Activated T-cell treated with anti-CD3 and anti-CD28 coated beads for 4 hours (primary cell): ENCODE data around the gene NOL4L.

ENCODE experiments used
- DNase-seq: peaks from one replicate; pipeline ENCODE4 v3.0.0-alpha.2; 2020

The NOL4L gene

DNA sequence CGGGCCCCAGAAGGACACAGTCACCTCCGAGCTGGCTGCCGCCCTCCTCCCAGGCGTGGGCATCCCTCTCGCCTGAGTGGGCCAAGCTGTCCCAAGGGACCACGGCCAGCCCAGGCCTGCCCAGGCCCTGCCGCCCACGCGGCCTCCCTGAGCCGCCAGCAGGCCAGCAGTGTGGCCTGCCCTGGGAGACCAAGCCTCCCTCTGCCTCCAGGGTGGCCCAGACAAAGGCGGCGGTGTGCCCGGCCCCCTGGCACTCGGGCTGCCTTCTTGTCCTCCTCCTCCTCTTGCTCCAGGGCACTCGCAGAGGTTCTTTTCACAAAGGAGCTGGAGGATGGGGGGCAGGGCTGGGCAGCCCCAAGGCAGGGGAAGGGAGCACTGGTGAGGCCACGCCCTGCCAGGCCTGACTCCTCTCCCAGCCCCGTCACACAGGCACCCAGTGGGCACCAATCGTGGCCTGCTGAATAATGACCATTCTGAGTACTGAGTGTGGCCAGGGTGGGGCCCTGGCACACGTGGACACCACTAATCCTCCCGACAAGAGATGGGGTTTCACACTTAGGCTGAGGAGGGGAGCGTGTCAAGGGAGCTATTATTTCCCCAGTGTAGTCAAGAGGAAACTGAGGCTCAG is 25.3 kb downstream of the NOL4L start:
- DNase-seq = no peak

DNA sequence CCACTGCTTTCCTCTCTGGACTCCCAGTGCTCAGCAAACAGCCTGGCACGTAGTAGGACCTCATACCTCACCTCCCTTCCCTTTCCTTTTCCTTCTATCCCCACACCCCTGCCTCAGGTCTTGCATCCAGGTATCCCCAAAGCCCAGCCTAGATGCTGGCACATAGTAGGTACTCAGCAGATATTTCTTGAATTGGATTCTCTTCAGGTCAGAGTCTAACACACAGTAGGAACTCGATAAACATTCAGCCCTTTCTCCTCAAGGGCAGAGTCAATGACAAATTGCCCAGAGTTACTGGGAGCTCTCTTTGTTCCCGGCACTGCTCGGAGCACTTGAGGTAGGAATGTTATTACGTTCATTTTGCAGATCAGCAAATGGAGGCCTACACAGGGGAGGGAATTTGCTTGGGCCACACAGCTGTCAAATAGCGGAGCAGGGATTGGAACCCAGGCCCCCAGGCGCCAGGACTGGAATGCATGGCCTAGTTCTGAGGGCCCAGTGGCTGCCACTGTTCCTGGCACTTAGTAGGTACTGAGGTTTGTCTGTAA is 25.9 kb downstream of the NOL4L start:
- no peak for DNase-seq

DNA sequence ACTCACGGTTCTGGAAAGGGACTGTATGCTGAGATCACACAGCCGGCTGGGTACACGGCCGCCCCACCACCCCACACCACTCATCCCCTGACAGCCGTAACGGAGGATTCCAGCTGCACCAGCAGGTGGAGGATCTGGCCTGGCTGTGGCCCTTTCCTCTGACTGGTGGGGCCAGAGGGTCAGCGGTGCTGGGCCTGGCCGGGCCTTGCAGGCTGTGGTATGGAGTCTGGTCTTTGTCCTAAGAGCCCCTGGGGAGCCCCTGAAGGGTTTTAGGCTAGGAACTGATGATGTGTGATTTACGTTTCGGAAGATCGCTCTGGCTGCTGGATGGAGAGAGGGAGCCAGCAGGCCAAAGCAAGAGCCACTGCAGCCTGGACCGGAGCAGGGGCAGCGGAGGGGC is 26.6 kb downstream of the NOL4L start:
- no peak for DNase-seq

DNA sequence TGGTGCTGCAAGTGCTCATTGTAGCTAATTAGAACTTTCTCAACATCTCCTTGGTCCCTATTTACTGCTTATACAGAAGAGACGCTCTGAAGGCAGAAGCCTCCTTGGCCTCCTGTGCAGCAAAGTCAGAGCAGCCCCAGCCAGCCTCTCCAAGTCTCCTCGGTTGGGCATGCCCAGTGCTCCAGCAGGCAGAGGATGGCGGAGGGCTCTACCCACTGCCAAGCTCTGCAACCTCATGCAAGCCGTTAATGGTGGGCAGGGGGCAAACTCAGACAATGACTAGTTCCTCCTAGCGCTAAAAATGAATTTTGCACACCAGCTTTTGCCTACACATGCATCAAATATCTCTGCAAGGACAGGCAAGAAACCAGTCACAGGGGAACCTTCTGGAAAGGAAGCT is 27.8 kb downstream of the NOL4L start:
- no peak for DNase-seq

DNA sequence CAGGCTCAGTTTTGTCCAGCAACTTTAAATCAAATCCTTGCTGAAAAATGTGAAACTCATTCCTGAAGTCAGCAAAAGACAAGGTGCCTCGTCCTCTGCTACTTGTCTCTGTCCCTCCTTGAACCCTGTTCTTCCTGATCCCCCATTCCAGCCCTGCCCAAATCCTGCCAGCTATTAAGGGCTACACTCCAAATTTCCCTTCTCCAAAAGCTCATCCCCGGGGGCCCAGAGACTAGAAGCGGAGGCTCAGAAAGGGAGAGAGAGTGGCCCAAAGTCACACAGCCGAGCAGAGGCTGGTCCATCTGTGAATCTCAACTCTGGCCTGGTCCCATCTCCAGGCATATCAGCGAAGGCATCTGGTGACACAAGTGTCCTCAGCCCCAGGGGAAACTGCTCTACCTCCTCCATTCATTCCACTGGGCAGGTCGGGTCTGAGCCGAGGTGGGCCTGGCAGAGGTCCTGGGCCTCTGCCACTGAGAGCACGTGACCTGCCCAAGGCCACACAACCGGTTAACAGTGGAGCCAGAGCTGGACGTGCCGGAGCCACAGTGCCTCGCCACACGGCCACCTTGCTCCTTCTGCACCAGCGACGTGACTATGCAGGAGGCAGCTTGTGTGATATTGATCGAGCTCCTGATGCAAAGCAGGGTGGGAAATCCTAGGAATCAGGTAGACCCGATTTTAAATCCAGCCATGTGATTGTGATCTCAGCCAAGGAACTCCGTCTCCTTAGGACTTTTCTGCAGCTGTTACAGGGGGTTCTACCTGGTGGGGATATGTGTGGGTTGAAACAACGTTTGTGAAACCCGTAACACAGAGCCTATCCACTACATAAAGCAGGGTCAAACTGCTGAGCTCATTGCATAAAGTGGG is 28.6 kb downstream of the NOL4L start:
- DNase-seq = no peak

DNA sequence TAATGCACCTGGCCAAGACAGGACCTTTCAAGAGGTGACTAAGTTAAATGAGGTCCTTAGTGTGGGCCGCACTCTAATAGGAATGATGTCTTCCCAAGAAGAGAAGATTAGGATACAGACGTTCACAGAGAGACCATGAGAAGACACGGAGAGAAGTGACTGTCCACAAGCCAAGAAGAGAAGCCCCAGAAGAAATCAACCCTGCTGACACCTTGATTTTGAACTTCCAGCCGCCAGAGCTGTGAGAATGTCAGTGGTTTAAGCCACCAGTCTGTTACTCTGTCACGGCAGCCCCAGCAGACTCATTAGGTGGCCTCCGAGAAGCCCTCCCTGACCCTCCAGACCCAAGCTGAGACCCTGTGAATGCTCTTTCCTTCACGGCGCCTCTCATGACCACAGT is 29.5 kb downstream of the NOL4L start:
- DNase-seq = no peak

DNA sequence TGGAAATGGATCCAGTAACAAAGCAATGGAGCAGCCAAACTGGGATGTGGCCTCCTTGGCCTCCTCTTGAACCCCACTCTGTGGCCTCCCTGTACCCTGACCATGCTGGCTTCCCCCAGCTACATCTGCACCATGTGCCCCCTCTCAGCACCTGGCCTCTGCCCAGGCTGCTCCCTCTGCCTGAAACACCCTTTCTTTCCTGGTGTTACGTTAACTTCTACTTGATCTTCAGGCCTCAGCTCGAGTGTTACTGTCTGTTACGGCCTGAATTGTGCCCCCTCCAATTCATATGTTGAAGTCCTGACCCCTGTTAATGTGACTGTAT is 30.2 kb downstream of the NOL4L start:
- DNase-seq = no peak

DNA sequence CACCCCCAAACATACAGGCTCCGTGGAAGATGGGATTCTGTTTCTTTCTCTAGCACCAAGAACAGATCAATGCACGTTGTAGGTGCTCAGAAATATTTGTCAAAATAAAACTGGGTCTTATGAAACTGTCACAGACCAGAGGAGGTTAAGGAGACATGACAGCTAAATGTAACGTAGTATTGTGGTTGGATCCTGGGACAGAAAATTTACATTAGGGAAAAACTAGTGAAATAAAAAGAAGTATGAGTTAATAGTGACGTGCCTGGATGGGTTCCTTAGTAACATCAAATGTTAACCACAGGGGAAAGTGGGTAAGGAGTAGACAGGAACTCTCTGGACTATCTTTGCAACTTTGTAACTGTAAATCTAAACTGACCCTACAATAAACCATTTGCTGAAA is 31.5 kb downstream of the NOL4L start:
- DNase-seq = no peak

DNA sequence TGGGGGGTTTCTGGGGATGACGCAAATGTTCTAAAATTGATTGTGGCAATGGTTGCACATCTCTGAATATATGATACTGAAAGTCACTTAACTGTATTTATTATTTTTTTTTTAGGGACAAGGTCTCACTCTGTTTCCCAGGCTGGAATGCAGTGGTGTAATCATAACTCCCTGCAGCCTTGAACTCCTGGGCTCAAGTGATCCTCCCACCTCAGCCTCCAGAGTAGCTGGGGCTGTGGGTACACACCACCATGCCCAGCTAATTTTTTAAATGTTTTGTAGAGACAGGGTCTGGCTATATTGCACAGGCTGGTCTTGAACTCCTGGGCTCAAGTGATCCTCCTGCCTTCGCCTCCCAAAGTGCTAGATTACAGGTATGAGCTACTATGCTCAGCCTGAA is 33.4 kb downstream of the NOL4L start:
- DNase-seq = no peak

DNA sequence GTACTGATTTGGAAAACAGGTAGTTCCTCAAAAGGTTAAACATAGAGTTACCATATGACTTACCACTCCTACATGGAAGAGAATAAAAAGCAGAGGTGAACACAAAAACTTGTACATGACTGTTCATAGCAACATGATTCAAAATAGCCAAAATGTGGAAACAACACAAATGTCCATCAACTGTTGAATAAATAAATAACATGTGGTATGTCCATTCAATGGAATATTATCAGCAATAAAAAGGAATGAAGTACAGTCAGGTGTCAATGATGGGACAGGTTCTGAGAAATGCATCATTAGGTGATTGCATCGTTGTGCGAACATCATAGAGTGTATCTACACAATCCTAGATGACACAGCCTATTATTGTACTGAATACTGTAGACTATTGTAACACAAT is 35.3 kb downstream of the NOL4L start:
- no peak for DNase-seq

DNA sequence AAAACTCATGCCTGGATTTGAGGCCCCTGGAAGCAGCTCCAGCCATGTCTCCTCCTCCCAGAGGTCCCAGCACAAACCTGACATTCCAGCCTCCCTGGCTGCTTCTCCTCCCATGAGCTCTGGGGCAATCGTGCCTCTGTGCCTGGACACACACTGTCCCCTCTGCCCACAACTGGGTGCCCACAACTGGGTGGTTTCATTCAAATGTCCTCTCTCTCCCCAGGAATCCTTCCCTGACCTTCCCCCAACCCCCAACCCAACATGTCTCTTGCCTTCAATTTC is 37.4 kb downstream of the NOL4L start:
- no peak for DNase-seq

DNA sequence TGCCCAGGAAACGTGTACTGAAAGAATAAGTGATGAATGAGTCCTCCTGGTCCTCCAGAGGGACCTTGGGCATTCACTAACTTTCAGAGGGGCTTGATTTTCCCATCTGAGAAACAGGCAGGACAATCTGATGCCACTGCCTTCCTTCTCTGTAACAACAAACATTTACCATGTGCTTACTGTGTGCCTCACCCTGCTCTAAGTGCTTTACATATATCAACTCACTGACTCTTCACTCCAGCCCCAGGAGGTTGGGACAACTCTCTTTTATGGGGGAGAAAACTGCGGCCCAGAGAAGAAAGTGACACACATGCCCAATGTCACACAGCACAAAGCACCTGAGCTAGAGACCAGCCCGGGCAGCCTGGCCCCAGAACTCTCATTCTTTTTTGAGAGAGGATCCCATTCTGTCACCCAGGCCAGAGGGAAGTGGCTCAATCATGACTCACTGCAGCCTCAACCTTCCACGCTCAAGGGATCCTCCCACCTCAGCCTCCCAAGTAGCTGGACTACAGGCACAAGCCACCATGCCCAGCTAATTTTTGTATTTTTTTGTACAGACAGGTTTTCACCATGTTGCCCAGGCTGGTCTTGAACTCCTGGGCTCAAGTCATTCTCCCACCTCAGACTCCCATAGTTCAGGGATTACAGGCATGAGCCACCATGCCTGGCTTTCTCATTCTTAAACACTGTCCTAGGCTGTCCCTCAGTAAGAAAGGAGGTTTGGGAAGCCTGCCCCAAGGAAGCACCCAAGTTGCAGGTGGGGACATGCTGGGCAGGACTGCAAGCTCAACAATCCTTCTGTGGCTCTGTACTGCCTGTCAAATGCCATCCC is 38.0 kb downstream of the NOL4L start:
- no peak for DNase-seq

DNA sequence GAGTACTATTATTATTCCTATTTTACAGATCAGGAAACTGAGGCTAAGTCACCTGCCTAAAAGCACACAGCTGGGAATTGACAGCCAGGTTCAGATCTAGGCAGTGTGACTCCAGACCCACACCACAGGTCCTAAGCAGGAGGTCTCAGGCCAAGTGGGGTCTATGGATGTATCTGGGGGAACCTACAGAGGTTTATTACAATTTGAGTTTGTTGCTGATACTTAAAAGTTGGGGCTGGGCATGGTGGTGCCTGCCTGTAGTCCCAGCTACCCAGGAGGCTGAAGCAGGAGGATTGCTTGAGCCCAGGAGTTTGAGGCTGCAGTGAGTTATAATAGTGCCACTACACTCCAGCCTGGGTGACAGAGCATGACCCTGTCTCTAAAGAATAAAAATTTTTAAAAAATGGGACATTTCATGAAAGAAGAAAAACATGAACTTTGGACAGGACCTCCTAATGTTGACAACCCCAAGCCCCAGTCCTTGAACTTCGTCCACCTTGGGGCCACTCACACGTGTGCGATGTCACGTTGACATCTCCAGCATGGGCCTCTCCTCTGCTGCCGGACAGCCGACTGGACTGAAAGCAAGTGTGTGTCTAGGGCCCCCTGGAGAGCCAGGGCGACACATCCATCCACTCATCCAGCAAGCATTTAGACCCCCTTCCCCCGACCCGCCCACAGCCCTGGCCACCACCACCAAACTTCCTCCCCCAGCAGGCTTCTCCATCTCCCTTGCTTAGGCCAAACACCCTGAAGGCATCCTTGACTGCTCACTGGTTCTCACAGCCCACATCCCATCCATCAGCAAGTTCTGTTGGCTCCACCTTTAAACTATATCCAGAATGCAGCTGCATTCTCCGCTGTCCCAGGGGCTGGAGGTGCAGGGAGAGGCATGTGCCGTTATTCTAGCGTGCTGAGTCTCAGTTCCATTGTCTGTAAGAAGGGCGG is 40.0 kb downstream of the NOL4L start:
- no peak for DNase-seq

DNA sequence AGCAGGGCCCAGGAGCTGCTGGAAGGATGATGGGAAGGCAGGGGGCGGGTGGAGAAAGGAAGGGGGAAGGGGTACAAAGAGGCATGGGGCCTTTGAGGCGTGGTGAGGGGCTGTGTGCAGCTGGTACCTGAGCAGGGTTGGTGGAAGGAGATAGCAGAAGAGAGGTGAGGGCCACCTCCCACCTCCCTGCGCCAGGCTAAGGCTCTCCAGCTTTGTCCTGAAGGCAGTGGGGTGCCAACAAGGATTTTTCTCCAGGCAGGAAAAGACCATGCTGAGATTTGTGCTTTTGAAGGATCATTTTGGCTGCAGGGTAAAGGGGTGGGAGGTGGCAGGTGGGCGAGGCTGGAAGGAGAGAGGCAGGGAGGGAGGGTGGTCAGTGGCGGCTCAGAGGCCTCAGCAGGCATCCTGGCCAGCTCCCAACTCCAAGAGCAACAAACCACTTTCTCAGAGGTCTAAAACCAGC is 40.8 kb downstream of the NOL4L start:
- no peak for DNase-seq

DNA sequence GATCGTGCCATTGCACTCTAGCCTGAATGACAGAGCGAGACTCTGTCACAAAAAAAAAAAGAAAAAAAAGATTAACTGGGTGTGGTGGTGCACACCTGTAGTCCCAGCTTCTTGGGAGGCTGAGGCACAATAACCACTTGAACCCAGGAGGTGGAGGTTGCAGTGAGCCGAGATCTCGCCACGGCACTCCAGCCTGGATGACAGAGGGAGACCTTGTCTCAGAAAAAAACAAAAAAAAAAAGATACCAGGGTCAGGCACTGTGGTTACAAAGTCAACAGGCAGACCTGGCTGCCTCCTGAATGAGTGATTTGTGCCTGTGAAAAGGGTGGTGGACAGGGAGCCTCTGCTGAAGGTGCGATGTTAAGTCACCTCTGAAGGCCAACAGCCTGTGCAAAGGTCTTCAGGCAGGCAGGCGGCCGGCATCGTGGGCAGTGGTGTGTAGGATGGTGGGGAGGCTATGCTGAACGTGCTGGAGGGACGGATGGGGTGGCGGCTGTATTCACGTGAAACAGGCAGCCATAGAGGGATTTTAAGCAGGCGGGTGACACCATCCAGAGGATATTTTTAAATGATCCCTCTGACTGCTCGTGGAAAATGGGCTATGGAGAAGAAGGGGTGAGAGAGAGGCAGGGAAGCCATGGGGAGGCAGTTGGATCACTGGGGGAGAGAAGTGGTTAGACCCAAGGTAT is 41.4 kb downstream of the NOL4L start:
- DNase-seq = no peak

DNA sequence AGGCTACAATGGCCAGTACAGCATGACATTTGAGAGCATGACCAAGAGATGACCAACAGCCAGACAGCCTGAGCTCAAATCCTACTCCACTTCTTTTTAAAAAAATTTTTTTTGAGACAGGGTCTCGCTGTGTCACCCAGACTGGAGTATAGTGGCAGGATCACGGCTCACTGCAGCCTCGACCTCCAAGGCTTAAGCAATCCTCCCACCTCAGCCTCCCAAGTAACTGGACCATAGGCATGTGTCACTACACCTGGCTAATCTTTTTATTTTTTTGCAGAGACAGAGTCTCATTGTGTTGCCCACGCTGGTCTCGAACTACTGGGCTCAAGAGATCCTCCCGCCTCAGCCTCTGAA is 42.9 kb downstream of the NOL4L start:
- no peak for DNase-seq

DNA sequence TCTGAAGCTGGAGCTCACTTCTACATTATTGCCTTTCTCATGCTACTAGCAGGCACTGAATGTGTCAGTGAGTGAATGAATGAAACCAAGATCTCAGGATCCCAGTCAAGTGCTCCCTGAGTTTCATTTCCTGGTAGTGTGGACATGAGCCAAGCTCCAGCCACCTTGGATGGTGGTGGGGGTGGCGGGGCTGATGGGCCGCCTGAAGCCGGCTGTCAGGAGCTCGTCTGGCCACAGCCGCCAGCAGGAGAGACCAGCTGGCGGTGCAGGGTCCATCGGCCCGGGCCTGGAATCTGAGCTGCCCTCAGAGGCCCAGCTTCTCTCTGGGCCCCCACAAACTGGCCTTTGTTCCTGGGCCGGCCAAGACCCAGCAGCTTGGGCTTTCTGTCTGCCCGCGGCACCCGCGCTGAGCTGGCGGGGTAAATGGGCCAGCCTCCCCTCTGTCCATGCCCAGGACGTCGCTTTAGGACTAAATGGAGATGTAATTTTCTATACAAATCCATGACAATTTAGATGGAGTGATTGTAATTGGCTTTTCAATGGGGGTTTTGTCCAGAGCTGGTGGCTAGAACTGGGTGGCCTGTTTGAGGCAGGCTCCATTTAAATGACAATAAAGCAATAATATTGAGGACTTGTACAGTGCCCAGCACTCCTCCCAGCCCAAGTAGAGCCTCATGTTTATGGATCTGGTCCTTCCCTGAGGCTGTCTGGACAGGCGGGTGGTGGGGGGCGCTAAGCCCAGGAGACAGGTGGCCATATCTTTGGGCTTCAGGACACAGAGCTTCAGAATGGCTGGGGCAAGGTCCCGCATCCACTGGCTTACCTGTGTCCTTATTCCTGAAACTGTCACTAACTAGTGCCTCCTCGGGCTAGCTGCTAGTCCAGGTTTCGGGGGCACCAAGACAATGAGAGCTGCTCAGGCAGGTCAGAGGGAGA is 43.5 kb downstream of the NOL4L start:
- no peak for DNase-seq

DNA sequence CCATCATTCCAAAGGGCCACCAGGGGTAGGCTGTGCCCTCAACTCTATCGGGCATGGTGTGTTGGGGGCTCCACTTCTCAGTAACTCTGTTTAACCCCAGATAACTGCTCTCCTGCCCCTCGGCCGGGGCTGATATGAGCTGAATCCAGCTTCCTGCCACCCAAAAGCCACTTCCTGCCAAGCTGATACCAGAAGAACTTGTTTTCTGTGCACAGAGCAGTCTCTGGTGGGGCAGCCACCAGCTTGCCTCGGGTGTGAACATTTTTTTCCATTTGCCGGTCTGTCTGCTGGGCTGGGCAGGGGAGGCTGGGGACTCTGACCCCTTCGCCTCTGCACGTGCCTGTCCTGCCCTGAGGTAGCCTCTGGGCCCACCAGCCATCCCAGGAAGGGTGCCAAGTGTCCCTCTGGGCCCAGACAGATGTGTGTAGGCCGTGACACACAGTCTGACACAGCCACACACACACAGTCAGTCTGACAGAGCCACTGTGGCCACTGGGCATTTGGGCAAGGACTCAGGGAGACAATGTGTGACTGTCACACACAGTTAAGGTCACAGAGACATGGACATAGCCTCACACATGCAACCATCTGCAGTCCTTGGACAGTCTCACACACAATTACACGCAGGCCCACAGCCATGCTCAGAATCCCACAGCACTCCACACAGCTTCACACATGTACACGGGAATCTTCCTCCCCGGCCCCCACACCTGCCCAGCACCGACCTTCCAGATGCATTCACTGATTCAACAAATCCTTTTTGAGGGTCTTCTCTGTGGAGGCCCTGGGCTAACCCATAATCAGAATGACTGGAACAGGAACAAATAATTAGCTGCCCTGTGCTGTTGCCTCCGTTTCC is 45.1 kb downstream of the NOL4L start:
- DNase-seq = peak; percentile 49

DNA sequence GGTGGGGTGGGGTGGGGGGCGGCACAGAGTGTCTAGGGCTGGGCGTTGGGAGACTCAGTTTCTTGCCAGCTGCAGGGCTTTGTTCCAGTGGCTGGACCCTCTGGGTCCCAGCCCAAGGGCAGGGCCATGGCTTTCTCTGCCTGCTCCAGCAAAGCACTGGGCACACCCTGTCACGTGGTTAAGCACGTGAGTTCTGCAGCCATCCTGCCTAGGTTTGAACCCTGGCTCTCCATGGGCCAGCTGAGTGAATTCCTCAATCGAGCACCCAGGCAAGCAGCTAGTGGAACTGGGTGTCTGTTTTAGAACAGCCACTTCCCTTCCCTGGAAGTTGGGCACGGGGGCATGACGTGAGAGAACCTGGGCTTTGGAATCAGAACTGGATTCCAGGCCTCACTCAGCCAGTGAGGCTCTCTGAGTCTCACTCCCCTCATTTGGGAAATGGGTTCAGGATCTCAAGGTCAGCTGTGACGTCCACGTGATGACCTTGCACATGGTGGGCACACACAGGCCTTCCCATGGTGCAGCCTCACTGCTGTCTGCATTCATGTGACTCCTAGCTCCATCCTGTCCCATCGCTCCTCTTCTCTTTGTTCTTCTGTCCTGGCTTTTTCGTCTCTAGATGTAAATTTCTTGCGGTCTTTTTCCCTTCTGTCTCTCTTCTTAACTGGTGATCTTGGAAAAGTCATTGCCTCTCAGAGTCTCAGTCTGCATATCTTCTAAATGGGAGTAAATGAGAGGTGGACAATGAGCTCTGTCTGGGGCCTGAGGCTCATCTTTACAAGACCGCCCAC is 45.9 kb downstream of the NOL4L start:
- no peak for DNase-seq
